IMR-90 (cell line): ENCODE data around the gene RFXANK. TPM values are rescaled to one million over a fixed set of nuclear protein-coding genes. Genes with fewer than 3 reads are reported as not detected.

Experiments
- ATAC-seq: fragments of 200-7000 bp; cut with Tn5 transposase; 2 replicates; pipeline ENCODE4 v1.9.1; 2020; ENCODE audit warnings: low read depth, mild to moderate bottlenecking, moderate library complexity
- BruUV-seq: library from RNA; stranded (reverse); fragments of 400-500 nt; replicated peaks from 2 replicates; lab custom pipeline; 2021; lab: Mats Ljungman, UMichigan
- CTCF ChIA-PET: fragments of 300-600 bp; formaldehyde crosslinking; extraction: SDS; loops from one replicate; lab custom pipeline; 2021; ENCODE audit warnings: antibody characterized with exemption; lab: Yijun Ruan, JAX
- POLR2A ChIA-PET: fragments of 300-600 bp; sonication (Branson Sonifier 250); formaldehyde crosslinking; loops from one replicate; lab custom pipeline; 2022; ENCODE audit warnings: antibody characterized with exemption; ENCODE audit not compliant: unreplicated experiment; lab: Charles Lee
- DNase-seq: peaks from one replicate; pipeline ENCODE4 v3.0.0; 2013
- H2AFZ ChIP-seq: replicated peaks from 2 replicates; pipeline ENCODE3; 2013; ENCODE audit warnings: low read length, mild to moderate bottlenecking; ENCODE audit not compliant: poor library complexity
- H2AK5ac ChIP-seq: 2 replicates; pipeline ENCODE4 v1.6.1; 2013; ENCODE audit warnings: low read depth, low read length, inconsistent platforms
- H2AK9ac ChIP-seq: replicated peaks from 2 replicates; pipeline ENCODE3; 2013; ENCODE audit warnings: mild to moderate bottlenecking, low read depth, low read length, moderate library complexity; ENCODE audit not compliant: poor library complexity
- H2BK120ac ChIP-seq: 2 replicates; pipeline ENCODE4 v1.6.1; 2013; ENCODE audit warnings: low read depth, low read length, inconsistent platforms
- H2BK15ac ChIP-seq: 3 replicates; pipeline ENCODE4 v1.6.1; 2013; ENCODE audit warnings: low read depth, low read length, inconsistent platforms
- H2BK20ac ChIP-seq: 2 replicates; pipeline ENCODE4 v1.6.1; 2013; ENCODE audit warnings: low read depth, mild to moderate bottlenecking, inconsistent platforms, low read length, moderate library complexity
- H2BK5ac ChIP-seq: 2 replicates; pipeline ENCODE4 v1.6.1; 2013; ENCODE audit warnings: mild to moderate bottlenecking, low read depth, low read length, inconsistent platforms; ENCODE audit not compliant: poor library complexity, severe bottlenecking
- H3K14ac ChIP-seq: replicated peaks from 2 replicates; pipeline ENCODE4 v1.6.1; 2013; ENCODE audit warnings: low read depth, low read length, inconsistent platforms
- H3K18ac ChIP-seq: 2 replicates; pipeline ENCODE4 v1.6.1; 2013; ENCODE audit warnings: low read depth, low read length, control low read depth
- H3K23ac ChIP-seq: 2 replicates; pipeline ENCODE4 v1.6.1; 2013; ENCODE audit warnings: low read depth, low read length, inconsistent platforms
- H3K27ac ChIP-seq: 2 replicates; pipeline ENCODE4 v1.5.1; 2013; ENCODE audit warnings: mild to moderate bottlenecking, control low read depth, low read length; ENCODE audit not compliant: insufficient read depth
- H3K27me3 ChIP-seq: 2 replicates; pipeline ENCODE4 v1.6.1; 2013; ENCODE audit warnings: low read length; ENCODE audit not compliant: control insufficient read depth, insufficient read depth
- H3K36me3 ChIP-seq: 2 replicates; pipeline ENCODE4 v1.6.1; 2013; ENCODE audit warnings: low read length, mixed read lengths; ENCODE audit not compliant: control insufficient read depth, insufficient read depth
- H3K4ac ChIP-seq: 2 replicates; pipeline ENCODE4 v1.6.1; 2013; ENCODE audit warnings: low read depth, low read length, inconsistent platforms
- H3K4me1 ChIP-seq: 2 replicates; pipeline ENCODE4 v1.6.1; 2013; ENCODE audit warnings: low read length, mixed read lengths; ENCODE audit not compliant: control insufficient read depth, insufficient read depth
- H3K4me2 ChIP-seq: 2 replicates; pipeline ENCODE4 v1.6.1; 2013; ENCODE audit warnings: low read depth, mild to moderate bottlenecking, control low read depth, low read length, moderate library complexity
- H3K4me3 ChIP-seq: 2 replicates; pipeline ENCODE4 v1.5.1; 2013; ENCODE audit warnings: low read depth, mild to moderate bottlenecking, control low read depth, low read length, moderate library complexity; ENCODE audit not compliant: insufficient read depth
- H3K56ac ChIP-seq: 2 replicates; pipeline ENCODE4 v1.6.1; 2013; ENCODE audit warnings: low read length, inconsistent platforms; ENCODE audit not compliant: insufficient read depth; ENCODE audit errors: extremely low read depth
- H3K79me1 ChIP-seq, 2 experiments: 2 replicates each; pipeline ENCODE4 v1.6.1; 2013; ENCODE audit warnings: low read length in 2 of 2, inconsistent platforms in 1 of 2, low read depth in 1 of 2
- H3K9ac ChIP-seq: 2 replicates; pipeline ENCODE4 v1.6.1; 2013; ENCODE audit warnings: low read depth, low read length, control low read depth
- H3K9me1 ChIP-seq: 2 replicates; pipeline ENCODE4 v1.6.1; 2013; ENCODE audit warnings: low read length, inconsistent platforms; ENCODE audit not compliant: insufficient read depth
- H3K9me3 ChIP-seq: 2 replicates; pipeline ENCODE4 v1.6.1; 2013; ENCODE audit warnings: low read length; ENCODE audit not compliant: control insufficient read depth, insufficient read depth
- H4K20me1 ChIP-seq: 2 replicates; pipeline ENCODE4 v1.6.1; 2013; ENCODE audit warnings: low read length, inconsistent platforms; ENCODE audit not compliant: insufficient read depth
- H4K5ac ChIP-seq: 2 replicates; pipeline ENCODE4 v1.6.1; 2013; ENCODE audit warnings: mild to moderate bottlenecking, low read depth, low read length, control low read depth
- H4K8ac ChIP-seq, 2 experiments: 2 replicates each; pipeline ENCODE4 v1.6.1; 2013; ENCODE audit warnings: low read depth in 2 of 2, low read length in 2 of 2, control low read depth in 1 of 2, inconsistent platforms in 1 of 2
- H4K91ac ChIP-seq: 2 replicates; pipeline ENCODE4 v1.6.1; 2013; ENCODE audit warnings: low read depth, low read length, inconsistent platforms; ENCODE audit not compliant: insufficient read depth
- CHD1 ChIP-seq: IDR thresholded peaks from 2 replicates; pipeline ENCODE4 v1.6.1; 2012; ENCODE audit warnings: low read depth, low read length, improper control_type of control experiment
- CTCF ChIP-seq: conservative IDR thresholded peaks from 2 replicates; pipeline ENCODE4 v1.5.1; 2012; ENCODE audit warnings: mild to moderate bottlenecking, low read depth, low read length, improper control_type of control experiment
- ELK1 ChIP-seq: fragments of 150-350 bp; IDR thresholded peaks from 2 replicates; pipeline ENCODE4 v1.6.1; 2016; ENCODE audit warnings: low read depth, mild to moderate bottlenecking, low read length, moderate library complexity, borderline replicate concordance
- FOS ChIP-seq: fragments of 150-350 bp; IDR thresholded peaks from 2 replicates; pipeline ENCODE4 v1.6.1; 2016; ENCODE audit warnings: low read depth, low read length
- MAZ ChIP-seq: IDR thresholded peaks from 2 replicates; pipeline ENCODE4 v1.6.1; 2012; ENCODE audit warnings: low read depth, mild to moderate bottlenecking, low read length, improper control_type of control experiment, moderate library complexity, borderline replicate concordance
- NFE2L2 ChIP-seq: fragments of 150-350 bp; IDR thresholded peaks from 2 replicates; pipeline ENCODE4 v1.6.1; 2016; ENCODE audit warnings: low read depth, mild to moderate bottlenecking, low read length
- POLR2A ChIP-seq: IDR thresholded peaks from 2 replicates; pipeline ENCODE4 v1.6.1; 2012; ENCODE audit warnings: mild to moderate bottlenecking, low read depth, low read length
- RAD21 ChIP-seq: IDR thresholded peaks from 2 replicates; pipeline ENCODE4 v1.6.1; 2012; ENCODE audit warnings: low read length, improper control_type of control experiment
- RCOR1 ChIP-seq: IDR thresholded peaks from 2 replicates; pipeline ENCODE4 v1.6.1; 2012; ENCODE audit warnings: mild to moderate bottlenecking, low read length, improper control_type of control experiment; ENCODE audit not compliant: insufficient replicate concordance
- SMC3 ChIP-seq: fragments of 150-350 bp; IDR thresholded peaks from 2 replicates; pipeline ENCODE4 v1.6.1; 2016; ENCODE audit warnings: low read depth, mild to moderate bottlenecking, antibody characterized with exemption, low read length, moderate library complexity
- USF2 ChIP-seq: fragments of 150-350 bp; IDR thresholded peaks from 2 replicates; pipeline ENCODE4 v1.6.1; 2017; ENCODE audit warnings: mild to moderate bottlenecking, antibody characterized with exemption, low read length, low read depth
- WGBS, 2 experiments: methylation state at CpG; one replicate each; pipeline versions ENCODE4 v1.1.5 to v1.1.7; 2013; ENCODE audit warnings: missing lambda C conversion rate in 2 of 2; ENCODE audit not compliant: insufficient read length in 1 of 2; ENCODE audit errors: extremely low coverage in 2 of 2; 5-methylcytosine and 5-hydroxymethylcytosine counted together
- dilution Hi-C: fragments of 300-500 bp; cut with HindIII; formaldehyde crosslinking; loops from one replicate; pipeline ENCODE4 v1.14.3; 2018; ENCODE audit warnings: low sequenced_read_pairs; ENCODE audit not compliant: unreplicated experiment
- in situ Hi-C: fragments of 300-500 bp; cut with MboI; formaldehyde crosslinking; loops from 3 replicates; pipeline ENCODE4 v1.14.3; 2019; ENCODE audit warnings: low sequenced_read_pairs, inconsistent platforms, mixed read lengths
- intact Hi-C: fragments of 100-400 bp; cut with micrococcal nuclease; formaldehyde crosslinking; loops from 2 replicates; pipeline ENCODE4 v1.10.0; 2022
- polyA plus RNA-seq, 3 experiments: library from polyadenylated mRNA; depleted of rRNA; stranded (reverse); fragments of >200 nt; gene quantifications; 2 replicates each; pipeline ENCODE4 v1.2.3, GENCODE V29; 2012; ENCODE audit warnings: low replicate concordance in 1 of 3
- total RNA-seq: library from RNA; depleted of rRNA; stranded (reverse); fragments of >200 nt; gene quantifications from 2 replicates; pipeline ENCODE4 v1.2.3, GENCODE V29; 2012

The RFXANK gene
- total and polyA plus RNA-seq, 2 of the 4 experiments (the other 2 are of a cell fraction): 68.3 to 97.8 TPM

GRCh38 chr19:19240476-19240875, 48.4 kb downstream of the RFXANK start:
- WGBS, 2 experiments: 51% methylated on average over 5 of the region's 9 CpGs; no CpG with 5 or more reads in 1 of the 2 experiments
- Histone ChIP-seq H4K5ac (no peak overlapping the region), H3K4me3 (no peak overlapping the region), H3K18ac (no peak overlapping the region), H4K20me1 (no peaks in the 10 kb centered on the region), H3K4me1 (no peaks in the 10 kb centered on the region), H2AFZ (no peak overlapping the region), H3K56ac (no peak overlapping the region), H2BK5ac (no peak overlapping the region), H4K91ac (no peak overlapping the region), H3K4me2 (no peak overlapping the region), H3K9me3 (0 out of 2 replicates have a peak, but pooled peaks cover 2% of the 10 kb centered on the region), H2BK15ac (no peak overlapping the region), H3K27me3 (peaks cover 2% of the 10 kb centered on the region; the same call in 1 of the 2 replicates), H3K23ac (no peak overlapping the region), H2AK5ac (no peak overlapping the region), H3K27ac (no peak overlapping the region), H2BK120ac (no peak overlapping the region), H2BK20ac (no peak overlapping the region), H3K4ac (no peak overlapping the region), H3K9me1 (no peaks in the 10 kb centered on the region), H4K8ac (no peak overlapping the region), H2AK9ac (no peak overlapping the region), H3K36me3 (no peaks in the 10 kb centered on the region), H3K14ac (no peak overlapping the region), H3K79me1 (no peaks in the 10 kb centered on the region), H3K9ac (no peak overlapping the region)
- no peak for ATAC-seq
- DNase-seq: no peak
- no peak for TF ChIP-seq MAZ
- no peak for TF ChIP-seq RCOR1
- no peak for TF ChIP-seq SMC3
- TF ChIP-seq CHD1: no peak
- no peak for TF ChIP-seq USF2
- TF ChIP-seq NFE2L2: no peak
- TF ChIP-seq POLR2A: no peak
- TF ChIP-seq RAD21: no peak
- TF ChIP-seq FOS: no peak
- no peak for TF ChIP-seq CTCF
- TF ChIP-seq ELK1: no peak
- dilution Hi-C loops (no loop called here), in situ Hi-C loops (no loop called here), intact Hi-C loops (no loop called here)
- ChIA-PET CTCF (interaction anchor here (0.6 kb wide), 1 partner anchor 1792 kb away, joined by 4 read pairs; no protein-coding TSS in a partner anchor), POLR2A (no interaction called here)
- no TSS peak for BruUV-seq
